T-helper 17 cell (primary cell): ENCODE results near the gene KCTD19. TPM values are rescaled to one million over a fixed set of nuclear protein-coding genes. Genes with fewer than 3 reads are reported as not detected.

Experiments used
- ATAC-seq: fragments of 150-1000 bp; cut with Tn5 transposase; 2 replicates; pipeline ENCODE4 v1.10.0; 2021; ENCODE audit warnings: mild to moderate bottlenecking, moderate library complexity
- DNase-seq, 3 donors: peaks; one replicate each; pipeline versions ENCODE4 v3.0.0 to v3.0.0-alpha.2; 2020 to 2021
- H3K9me3 ChIP-seq: one replicate; pipeline ENCODE4 v1.7.0; 2013; ENCODE audit warnings: low read length, mild to moderate bottlenecking; ENCODE audit not compliant: control insufficient read depth, poor library complexity, severe bottlenecking
- H3K27ac Mint-ChIP-seq: one replicate; pipeline ENCODE4 v1.8.0; 2022; ENCODE audit warnings: mild to moderate bottlenecking, moderate library complexity, mixed read lengths
- H3K27me3 Mint-ChIP-seq: one replicate; pipeline ENCODE4 v1.8.0; 2022; ENCODE audit warnings: mixed read lengths
- H3K36me3 Mint-ChIP-seq: one replicate; pipeline ENCODE4 v1.8.0; 2022; ENCODE audit warnings: low read depth, mixed read lengths
- H3K4me1 Mint-ChIP-seq: one replicate; pipeline ENCODE4 v1.8.0; 2022; ENCODE audit warnings: mild to moderate bottlenecking, mixed read lengths
- H3K4me3 Mint-ChIP-seq: one replicate; pipeline ENCODE4 v1.8.0; 2022; ENCODE audit warnings: mild to moderate bottlenecking, moderate library complexity, mixed read lengths
- total RNA-seq, 4 donors: library from RNA in 2 of 4; stranded (reverse) in 2 of 4; gene quantifications; one replicate each; pipeline ENCODE4 v1.2.3 and lab custom pipeline; 2022 to 2026

Gene KCTD19
- total RNA-seq, 2 donors from 2014 or later: not detected

GRCh38 chr16:67284699-67285646 lies 41.6 kb downstream of the KCTD19 start:
- Mint-ChIP-seq H3K4me3 (no peak overlapping the region), H3K27me3 (no peaks in the 10 kb centered on the region), H3K4me1 (peaks cover 15% of the 10 kb centered on the region), H3K27ac (no peak overlapping the region), H3K36me3 (peaks cover 11% of the 10 kb centered on the region)
- ATAC-seq (no peak), DNase-seq (no peak)
- H3K9me3 ChIP-seq: no peaks in the 10 kb centered on the region

DNA sequence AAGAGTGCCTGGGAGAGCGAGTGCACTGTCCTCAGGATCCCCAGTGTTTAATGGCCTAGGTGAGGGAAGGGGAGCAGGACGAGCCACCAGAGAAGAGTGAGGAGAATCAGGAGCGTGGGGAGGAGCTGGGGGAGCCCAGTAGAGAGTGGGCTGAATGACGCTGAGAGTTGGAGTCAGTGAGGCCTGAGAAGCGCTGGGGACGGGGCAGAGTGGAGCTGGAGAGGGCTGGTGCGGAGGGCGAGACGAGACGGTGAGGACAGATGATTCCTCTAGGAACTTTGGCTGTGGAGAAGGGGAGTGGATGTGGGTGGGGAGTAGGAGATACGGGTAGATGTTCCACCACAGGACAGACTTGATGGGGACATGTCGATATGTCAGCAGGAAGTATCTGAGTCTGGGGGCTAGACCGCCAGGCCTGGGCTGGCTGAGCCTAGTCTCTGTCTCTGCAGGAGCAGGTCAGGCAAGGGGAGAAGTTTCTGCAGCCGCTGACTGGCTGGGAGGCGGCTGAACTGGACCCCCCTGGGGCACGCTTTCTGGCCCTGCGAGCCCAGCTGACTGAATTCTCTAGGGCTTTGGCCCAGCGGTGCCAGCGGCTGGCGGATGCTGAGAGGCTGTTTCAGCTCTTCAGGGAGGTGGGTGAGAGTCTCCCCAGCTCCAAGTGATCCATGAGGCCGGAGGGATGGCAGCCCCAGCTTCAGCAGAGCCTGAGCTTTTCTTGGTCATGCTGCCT lies 42.5 kb downstream of the KCTD19 start:
- H3K9me3 ChIP-seq: no peaks in the 10 kb centered on the region
- H3K4me3 Mint-ChIP-seq: no peak overlapping the region
- H3K27ac Mint-ChIP-seq: no peak overlapping the region
- ATAC-seq (no peak), DNase-seq (no peak)
- peaks cover 13% of the 10 kb centered on the region for H3K4me1 Mint-ChIP-seq
- no peaks in the 10 kb centered on the region for H3K27me3 Mint-ChIP-seq
- H3K36me3 Mint-ChIP-seq: peaks cover 11% of the 10 kb centered on the region

DNA sequence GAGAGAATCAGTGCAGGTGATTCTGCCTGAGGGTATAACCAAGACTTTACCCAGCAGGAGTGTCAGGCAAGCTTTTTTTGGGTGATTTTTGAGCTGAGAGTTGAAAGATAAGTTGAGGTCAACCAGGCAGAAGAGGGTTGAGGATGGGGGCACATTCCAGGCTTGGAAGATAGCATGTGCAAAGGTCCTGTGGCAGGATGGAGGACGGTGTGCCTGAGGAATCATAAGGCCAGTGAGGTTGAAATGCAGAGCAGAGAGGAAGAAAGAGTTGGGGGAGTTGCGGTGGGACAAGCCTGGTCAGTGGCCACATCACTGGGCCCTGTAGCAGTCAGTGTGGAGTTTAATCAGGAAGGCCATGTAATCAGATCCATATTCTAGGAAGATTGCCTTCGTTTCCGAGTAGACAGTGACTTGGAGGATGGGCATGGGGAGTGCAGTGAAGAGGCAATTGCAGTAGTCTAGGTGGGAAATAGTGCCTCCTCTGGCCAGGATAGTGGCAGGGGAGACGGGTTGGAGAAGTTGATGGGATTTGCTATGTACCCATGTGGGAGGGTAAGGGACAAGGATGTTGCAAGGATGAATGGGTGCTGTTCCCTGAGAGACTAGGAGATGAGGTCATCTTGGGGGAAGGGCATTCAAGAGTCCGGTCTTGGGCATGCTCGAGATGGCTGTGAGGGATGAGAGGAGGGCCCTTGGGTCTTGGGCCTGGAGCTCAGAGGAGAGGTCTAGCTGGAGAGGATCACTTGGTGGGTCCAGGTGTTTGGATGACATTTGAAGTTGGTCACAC lies 43.3 kb downstream of the KCTD19 start:
- H3K9me3 ChIP-seq: no peaks in the 10 kb centered on the region
- DNase-seq: no peak

DNA sequence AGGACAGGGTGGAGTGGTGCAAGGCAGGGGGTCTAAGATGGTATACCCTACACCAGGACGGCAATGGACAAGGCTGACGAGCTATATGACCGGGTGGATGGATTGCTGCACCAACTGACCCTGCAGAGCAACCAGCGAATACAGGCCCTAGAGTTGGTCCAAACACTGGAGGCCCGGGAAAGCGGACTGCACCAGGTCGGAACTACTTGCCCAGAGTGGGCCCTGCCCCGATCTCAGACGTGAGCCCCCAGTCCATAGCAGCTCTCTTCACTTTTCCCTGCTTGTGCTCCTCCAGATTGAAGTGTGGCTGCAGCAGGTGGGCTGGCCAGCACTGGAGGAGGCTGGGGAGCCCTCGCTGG lies 44.1 kb downstream of the KCTD19 start:
- ATAC-seq (no peak), DNase-seq (no peak)
- Mint-ChIP-seq H3K4me3 (no peak overlapping the region), H3K27me3 (no peaks in the 10 kb centered on the region), H3K4me1 (peaks cover 18% of the 10 kb centered on the region), H3K36me3 (peaks cover 11% of the 10 kb centered on the region), H3K27ac (no peak overlapping the region)
- H3K9me3 ChIP-seq: no peaks in the 10 kb centered on the region

More for the DNA sequence above, 43.3 kb downstream of the KCTD19 start:
- H3K4me1 Mint-ChIP-seq: peaks cover 16% of the 10 kb centered on the region
- no peak overlapping the region for H3K4me3 Mint-ChIP-seq
- ATAC-seq: no peak
- no peaks in the 10 kb centered on the region for H3K27me3 Mint-ChIP-seq
- H3K27ac Mint-ChIP-seq: no peak overlapping the region
- peaks cover 11% of the 10 kb centered on the region for H3K36me3 Mint-ChIP-seq

- no peak for DNase-seq
- no peak overlapping the region for H3K27ac Mint-ChIP-seq
- H3K36me3 Mint-ChIP-seq: peaks cover 11% of the 10 kb centered on the region
- no peak for ATAC-seq
- H3K9me3 ChIP-seq: no peaks in the 10 kb centered on the region
- peaks cover 18% of the 10 kb centered on the region for H3K4me1 Mint-ChIP-seq
- no peaks in the 10 kb centered on the region for H3K27me3 Mint-ChIP-seq
- peak overlapping the region; percentile 25 for H3K4me3 Mint-ChIP-seq
These were observed 44.8 kb downstream of the KCTD19 start for GRCh38 chr16:67281536-67282446.

DNA sequence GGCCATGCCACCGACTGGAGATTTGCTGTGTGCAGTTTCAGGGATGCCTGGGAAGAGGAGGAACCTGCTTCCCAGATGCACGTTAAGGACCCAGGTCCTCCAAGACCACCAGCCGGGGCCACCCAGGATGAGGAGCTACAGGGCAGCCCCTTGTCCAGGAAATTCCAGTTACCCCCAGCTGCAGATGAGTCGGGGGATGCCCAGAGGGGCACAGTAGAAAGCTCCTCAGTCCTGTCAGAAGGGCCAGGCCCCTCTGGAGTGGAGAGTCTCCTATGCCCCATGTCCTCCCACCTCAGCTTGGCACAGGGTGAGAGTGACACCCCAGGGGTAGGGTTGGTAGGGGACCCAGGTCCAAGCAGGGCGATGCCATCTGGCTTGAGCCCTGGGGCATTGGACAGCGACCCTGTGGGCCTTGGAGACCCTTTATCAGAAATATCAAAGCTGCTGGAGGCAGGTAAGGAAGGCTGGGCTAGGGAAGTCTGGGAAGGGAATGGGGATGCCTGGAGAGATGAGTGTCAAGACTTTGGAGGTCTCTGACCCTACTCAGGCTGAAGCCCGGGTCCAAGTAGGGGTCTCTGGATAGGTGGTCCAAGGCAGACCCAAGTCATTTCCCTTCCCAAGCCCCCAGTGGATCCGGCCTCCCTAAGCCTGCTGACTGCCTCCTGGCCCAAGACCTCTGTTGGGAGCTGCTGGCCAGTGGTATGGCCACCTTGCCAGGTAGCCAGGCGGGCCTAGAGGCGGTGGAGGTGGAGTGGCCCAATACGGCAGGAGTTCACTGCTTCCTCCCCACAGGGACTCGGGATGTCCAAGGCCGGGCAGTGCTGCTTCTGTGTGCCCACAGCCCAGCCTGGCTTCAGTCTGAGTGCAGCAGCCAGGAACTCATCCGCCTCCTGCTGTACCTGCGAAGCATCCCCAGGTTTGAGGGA lies 46.2 kb downstream of the KCTD19 start:
- Mint-ChIP-seq H3K4me3 (no peak overlapping the region), H3K36me3 (peaks cover 14% of the 10 kb centered on the region), H3K4me1 (peaks cover 23% of the 10 kb centered on the region), H3K27me3 (no peaks in the 10 kb centered on the region), H3K27ac (no peak overlapping the region)
- DNase-seq (no peak), ATAC-seq (no peak)
- H3K9me3 ChIP-seq: no peaks in the 10 kb centered on the region

DNA sequence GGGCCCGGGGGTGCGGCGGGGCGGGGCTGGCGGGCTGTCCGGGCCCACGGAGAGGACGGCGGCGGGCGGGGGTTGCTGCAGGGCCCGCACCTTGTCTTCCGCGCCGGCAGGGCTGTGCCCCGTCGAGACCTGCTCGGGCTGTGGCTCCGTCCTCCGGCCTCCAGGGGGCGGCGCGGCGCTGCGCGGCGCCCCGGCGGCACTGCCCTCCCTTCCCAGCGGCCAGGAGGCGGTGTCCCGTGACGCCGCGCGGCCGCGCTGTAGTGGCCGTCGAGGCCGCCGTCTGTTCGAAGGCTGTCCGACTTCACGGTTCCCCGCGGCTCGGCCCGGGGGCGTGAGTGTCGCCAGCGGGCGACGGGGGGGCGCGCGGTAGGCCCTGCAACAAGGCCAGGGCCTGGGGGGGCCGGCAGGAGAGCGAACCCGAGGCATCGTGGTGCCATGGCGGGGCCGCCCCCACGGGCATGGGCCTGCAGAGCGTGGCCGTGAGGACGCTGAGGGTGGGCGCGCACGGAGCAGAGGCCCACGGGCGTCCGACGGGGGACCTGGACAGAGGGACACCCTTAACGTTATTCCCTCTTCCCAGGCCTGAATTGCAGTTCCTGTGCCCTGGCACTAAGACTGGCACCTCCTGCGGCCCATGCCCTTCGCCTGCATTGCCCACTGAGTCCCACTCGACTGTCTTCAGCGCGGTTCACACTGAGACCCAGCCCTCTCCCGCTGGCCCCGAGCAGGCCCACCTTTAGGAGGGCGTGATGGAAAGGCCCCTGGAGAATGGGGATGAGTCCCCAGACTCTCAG lies 47.0 kb downstream of the KCTD19 start, which contains the start of gene PLEKHG4:
Gene PLEKHG4 (plus strand): TSS at position 237 of the 794 bp plus-strand sequence. CDS start 513 bp downstream, at position 750.
- peak; percentile 98 for ATAC-seq
- H3K4me1 Mint-ChIP-seq: peaks cover 23% of the 10 kb centered on the region

GRCh38 chr16:67278773-67279295 lies 47.7 kb downstream of the KCTD19 start:
- ATAC-seq (peak; percentile 68), DNase-seq (peak in 2 of 3 donors; percentile 37 to 43)
- Mint-ChIP-seq H3K4me1 (peaks cover 22% of the 10 kb centered on the region), H3K27me3 (no peaks in the 10 kb centered on the region), H3K27ac (peak overlapping the region; percentile 71), H3K36me3 (peaks cover 13% of the 10 kb centered on the region), H3K4me3 (peak overlapping the region; percentile 84)
- no peaks in the 10 kb centered on the region for H3K9me3 ChIP-seq

More for the DNA sequence above, 47.0 kb downstream of the KCTD19 start, which contains the start of gene PLEKHG4:
- peak within 1 kb of the TSS; percentile 71 for H3K27ac Mint-ChIP-seq
- peaks cover 14% of the 10 kb centered on the region for H3K36me3 Mint-ChIP-seq
- H3K9me3 ChIP-seq: no peaks in the 10 kb centered on the region
- H3K27me3 Mint-ChIP-seq: no peaks in the 10 kb centered on the region
- peak; percentile 72 to 75 (median 73) for DNase-seq
- peak within 1 kb of the TSS; percentile 84 for H3K4me3 Mint-ChIP-seq

DNA sequence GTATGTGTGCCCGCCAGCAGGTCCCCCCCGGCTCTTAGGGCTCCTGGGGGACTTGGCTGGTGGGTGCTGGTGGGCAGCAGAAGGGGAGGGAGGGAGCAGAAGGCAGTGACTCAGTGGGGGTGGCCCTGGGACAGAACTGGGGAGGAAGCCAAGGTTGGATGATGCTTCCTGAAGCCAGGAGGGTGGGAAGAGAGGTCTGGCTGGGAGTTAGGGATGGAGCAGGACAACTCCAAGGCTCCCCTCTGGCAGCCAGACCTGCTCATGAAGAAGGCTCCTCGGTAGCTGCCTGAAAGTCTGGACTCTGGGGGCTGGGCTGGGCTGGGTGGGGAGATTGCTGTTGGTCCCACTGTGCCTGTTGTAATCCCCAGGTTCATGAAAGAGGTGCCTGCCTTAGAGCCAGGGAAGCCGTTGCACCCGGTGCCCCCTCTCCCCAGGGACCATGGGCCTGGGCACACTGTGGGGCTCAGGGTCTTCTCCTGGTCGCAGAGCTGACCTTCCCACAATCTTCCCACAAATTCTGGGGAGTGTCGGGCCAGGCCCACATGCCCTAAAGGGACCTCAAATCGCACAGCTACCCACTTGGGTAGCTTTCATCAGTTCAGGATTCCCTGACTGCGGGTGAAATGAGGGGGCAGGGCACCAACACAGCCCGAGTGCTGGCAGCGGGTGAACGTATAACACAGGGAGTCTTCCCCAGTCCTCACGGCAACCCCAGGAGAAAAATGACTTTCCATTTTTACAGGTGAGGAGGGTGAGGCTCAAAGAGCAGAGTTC lies 48.4 kb downstream of the KCTD19 start:
- DNase-seq (no peak), ATAC-seq (no peak)
- peaks cover 16% of the 10 kb centered on the region for H3K4me1 Mint-ChIP-seq
- H3K9me3 ChIP-seq: no peaks in the 10 kb centered on the region
- peak overlapping the region; percentile 71 for H3K27ac Mint-ChIP-seq
- no peaks in the 10 kb centered on the region for H3K27me3 Mint-ChIP-seq
- peak overlapping the region; percentile 84 for H3K4me3 Mint-ChIP-seq
- H3K36me3 Mint-ChIP-seq: peaks cover 7% of the 10 kb centered on the region

DNA sequence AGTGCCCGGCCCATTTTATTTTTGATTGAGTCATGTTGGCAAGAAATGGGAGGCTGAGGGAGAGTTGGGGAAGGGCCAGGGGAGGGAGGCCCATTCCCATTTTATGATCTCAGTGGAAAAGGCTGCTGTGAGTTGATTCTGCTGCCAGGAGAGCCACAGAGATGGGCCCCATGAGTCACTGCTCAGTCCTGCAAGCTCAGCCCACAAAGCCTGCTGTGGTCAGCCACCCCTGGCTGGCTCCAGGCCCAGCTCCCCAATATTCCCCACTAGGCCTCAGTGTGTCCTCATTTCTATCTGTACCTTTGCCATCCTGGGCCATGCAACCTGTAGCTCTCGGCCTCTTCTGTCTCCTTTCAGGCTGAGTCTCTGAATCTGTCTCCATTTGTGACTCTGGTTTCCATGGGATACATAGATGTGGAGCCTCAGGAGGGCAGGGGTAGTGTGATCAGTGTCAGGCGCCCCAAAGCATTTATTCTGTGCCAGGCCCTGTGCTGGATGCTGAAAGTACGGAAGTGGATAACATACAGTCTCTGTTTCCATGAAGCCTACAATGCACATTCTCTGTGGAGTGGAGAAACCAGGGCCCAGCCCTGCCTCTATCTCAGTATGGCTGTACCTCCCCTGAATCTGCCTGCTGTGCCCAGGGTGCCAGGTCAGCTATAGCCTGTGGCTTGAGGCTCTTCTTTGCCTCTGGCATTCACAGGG lies 49.1 kb downstream of the KCTD19 start:
- H3K4me1 Mint-ChIP-seq: peaks cover 15% of the 10 kb centered on the region
- no peaks in the 10 kb centered on the region for H3K27me3 Mint-ChIP-seq
- DNase-seq: no peak

More for the DNA sequence above, 49.1 kb downstream of the KCTD19 start:
- no peaks in the 10 kb centered on the region for H3K9me3 ChIP-seq
- no peak for ATAC-seq
- Mint-ChIP-seq H3K4me3 (peak overlapping the region; percentile 68), H3K36me3 (peaks cover 4% of the 10 kb centered on the region), H3K27ac (peak overlapping the region; percentile 71)
